Fibroblast of mammary gland (primary cell): ENCODE data around the gene COLEC11.

Experiments used
- DNase-seq: peaks from one replicate; pipeline ENCODE4 v3.0.0-alpha.2; 2010; ENCODE audit warnings: low read depth
- H3K4me3 ChIP-seq: 2 replicates; pipeline ENCODE4 v1.5.1; 2011; ENCODE audit warnings: low read depth, mild to moderate bottlenecking, low read length, moderate library complexity; ENCODE audit not compliant: control insufficient read depth
- CTCF ChIP-seq: conservative IDR thresholded peaks from 2 replicates; pipeline ENCODE4 v1.5.1; 2011; ENCODE audit warnings: low read depth, low read length, inconsistent platforms; ENCODE audit not compliant: control insufficient read depth, insufficient read depth

COLEC11 gene

GRCh38 chr2:3648652-3649177, 53.8 kb downstream of the COLEC11 start:
- no peak overlapping the region for H3K4me3 ChIP-seq
- no peak for DNase-seq
- no peak for TF ChIP-seq CTCF

GRCh38 chr2:3649581-3649980, 54.7 kb downstream of the COLEC11 start:
- no peak for DNase-seq
- no peak for TF ChIP-seq CTCF
- H3K4me3 ChIP-seq, result no peak overlapping the region

GRCh38 chr2:3650140-3650920, 55.4 kb downstream of the COLEC11 start:
- no peak for TF ChIP-seq CTCF
- DNase-seq, result no peak
- H3K4me3 ChIP-seq, result no peak overlapping the region

- DNase-seq, result peak; percentile 26
- TF ChIP-seq CTCF, result no peak
- H3K4me3 ChIP-seq, result no peak overlapping the region
Measured at GRCh38 chr2:3651691-3652648, 57.1 kb downstream of the COLEC11 start.

- no peak for DNase-seq
- H3K4me3 ChIP-seq, result no peak overlapping the region
- TF ChIP-seq CTCF, result no peak
Measured at GRCh38 chr2:3652896-3653625, 58.1 kb downstream of the COLEC11 start.

GRCh38 chr2:3654011-3654410, 59.1 kb downstream of the COLEC11 start:
- no peak for TF ChIP-seq CTCF

More at GRCh38 chr2:3654011-3654410, 59.1 kb downstream of the COLEC11 start:
- DNase-seq, result no peak
- no peak overlapping the region for H3K4me3 ChIP-seq
